GM23338 (cell line): Measurements from ENCODE around the gene RBL1. TPM values are rescaled to one million over a fixed set of nuclear protein-coding genes. Genes with fewer than 3 reads are reported as not detected.

Experiments
- ATAC-seq: fragments of 200-7000 bp; cut with Tn5 transposase; 3 replicates; pipeline ENCODE4 v1.9.1; 2020
- DNase-seq: peaks from one replicate; pipeline ENCODE4 v3.0.0-alpha.2; 2015; ENCODE audit warnings: low spot score
- H2AFZ ChIP-seq: fragments of 200-600 bp; sonication (generic); 2 replicates; pipeline ENCODE4 v1.8.0; 2016; ENCODE audit warnings: antibody characterized with exemption, mild to moderate bottlenecking, moderate library complexity
- H3F3A ChIP-seq: fragments of 200-600 bp; sonication (generic); replicated peaks from 2 replicates; pipeline ENCODE4 v1.8.0; 2017; ENCODE audit warnings: antibody characterized with exemption, mixed run types, low read depth
- H3K27ac ChIP-seq: fragments of 200-600 bp; sonication (generic); 2 replicates; pipeline ENCODE4 v1.6.1; 2016; ENCODE audit warnings: low read depth
- H3K27me3 ChIP-seq: fragments of 200-600 bp; sonication (generic); 2 replicates; pipeline ENCODE4 v1.8.0; 2016; ENCODE audit warnings: mild to moderate bottlenecking, mixed run types, moderate library complexity; ENCODE audit not compliant: insufficient read depth
- H3K36me3 ChIP-seq: fragments of 200-600 bp; sonication (generic); 2 replicates; pipeline ENCODE4 v1.8.0; 2016; ENCODE audit warnings: mild to moderate bottlenecking; ENCODE audit not compliant: insufficient read depth
- H3K4me1 ChIP-seq: fragments of 200-600 bp; sonication (generic); 2 replicates; pipeline ENCODE4 v1.8.0; 2016; ENCODE audit warnings: mild to moderate bottlenecking, moderate library complexity; ENCODE audit not compliant: insufficient read depth
- H3K4me2 ChIP-seq: fragments of 200-600 bp; sonication (generic); 2 replicates; pipeline ENCODE4 v1.7.1; 2017; ENCODE audit warnings: mixed run types
- H3K4me3 ChIP-seq: fragments of 200-600 bp; sonication (generic); 2 replicates; pipeline ENCODE4 v1.6.1; 2016; ENCODE audit warnings: mixed run types
- H3K79me2 ChIP-seq: fragments of 200-600 bp; sonication (generic); replicated peaks from 2 replicates; pipeline ENCODE4 v1.8.0; 2017; ENCODE audit warnings: mild to moderate bottlenecking; ENCODE audit not compliant: insufficient read depth
- H3K9me2 ChIP-seq: fragments of 200-600 bp; sonication (generic); 2 replicates; pipeline ENCODE4 v1.8.0; 2017; ENCODE audit not compliant: insufficient read depth
- H4K20me1 ChIP-seq: fragments of 200-600 bp; sonication (generic); replicated peaks from 2 replicates; pipeline ENCODE4 v1.8.0; 2017; ENCODE audit warnings: mild to moderate bottlenecking; ENCODE audit not compliant: insufficient read depth
- H3K27ac Mint-ChIP-seq: 2 replicates; pipeline ENCODE4 v1.8.0; 2020; ENCODE audit warnings: inconsistent platforms, mild to moderate bottlenecking, moderate library complexity, mixed read lengths
- H3K27me3 Mint-ChIP-seq: 3 replicates; pipeline ENCODE4 v1.8.0; 2022; ENCODE audit warnings: low read depth, mild to moderate bottlenecking, moderate library complexity, mixed read lengths, inconsistent platforms; ENCODE audit not compliant: insufficient read depth, poor library complexity
- H3K36me3 Mint-ChIP-seq: 3 replicates; pipeline ENCODE4 v1.8.0; 2021; ENCODE audit warnings: low read depth, mild to moderate bottlenecking, inconsistent platforms, moderate library complexity, mixed read lengths
- H3K4me1 Mint-ChIP-seq: 3 replicates; pipeline ENCODE4 v1.8.0; 2020; ENCODE audit warnings: mild to moderate bottlenecking, inconsistent platforms, mixed read lengths
- H3K4me3 Mint-ChIP-seq: 3 replicates; pipeline ENCODE4 v1.8.0; 2021; ENCODE audit warnings: moderate library complexity, mild to moderate bottlenecking, inconsistent platforms, mixed read lengths
- H3K9me3 Mint-ChIP-seq: 3 replicates; pipeline ENCODE4 v1.8.0; 2020; ENCODE audit warnings: moderate library complexity, mild to moderate bottlenecking, inconsistent platforms, mixed read lengths
- CREB1 ChIP-seq: fragments of 250-450 bp; sonication (Bioruptor Pico); IDR thresholded peaks from 2 replicates; pipeline ENCODE4 v1.5.0; 2020; ENCODE audit warnings: low read depth, mild to moderate bottlenecking, moderate library complexity
- CTCF ChIP-seq, 2 experiments: fragments of 200-600 bp in 1 of 2; sonication (generic) in 1 of 2; conservative IDR thresholded peaks; 2 replicates each; pipeline versions ENCODE4 v1.5.1 to v1.6.1; 2016 to 2017; ENCODE audit warnings: antibody characterized with exemption in 2 of 2, low read depth in 2 of 2, mild to moderate bottlenecking in 2 of 2, moderate library complexity in 1 of 2
- ETS1 ChIP-seq: IDR thresholded peaks from 2 replicates; pipeline ENCODE4 v1.6.1; 2016; ENCODE audit warnings: antibody characterized with exemption
- EZH2 ChIP-seq: fragments of 200-600 bp; sonication (generic); IDR thresholded peaks from one replicate; pipeline ENCODE4 v1.8.0; 2017; ENCODE audit warnings: antibody characterized with exemption, mild to moderate bottlenecking, low read depth; ENCODE audit not compliant: unreplicated experiment
- EZH2phosphoT487 ChIP-seq: fragments of 200-600 bp; sonication (generic); IDR thresholded peaks from one replicate; pipeline ENCODE4 v1.8.1; 2018; ENCODE audit warnings: antibody characterized with exemption; ENCODE audit not compliant: unreplicated experiment
- JUNB ChIP-seq: IDR thresholded peaks from one replicate; pipeline ENCODE4 v1.6.1; 2016; ENCODE audit warnings: antibody characterized with exemption; ENCODE audit not compliant: unreplicated experiment
- POLR2AphosphoS5 ChIP-seq: IDR thresholded peaks from 2 replicates; pipeline ENCODE4 v1.6.1; 2016; ENCODE audit warnings: antibody characterized with exemption, low read depth
- REST ChIP-seq: IDR thresholded peaks from one replicate; pipeline ENCODE4 v1.6.1; 2018; ENCODE audit warnings: antibody characterized with exemption; ENCODE audit not compliant: unreplicated experiment
- ZNF114 ChIP-seq: fragments of 250-450 bp; sonication (Bioruptor Pico); IDR thresholded peaks from 2 replicates; pipeline ENCODE4 v1.5.0; 2020; ENCODE audit warnings: mild to moderate bottlenecking, moderate library complexity
- ZNF462 ChIP-seq: fragments of 250-450 bp; sonication (Bioruptor Pico); IDR thresholded peaks from 2 replicates; pipeline ENCODE4 v1.5.0; 2020; ENCODE audit warnings: mild to moderate bottlenecking, moderate library complexity
- polyA plus RNA-seq: library from polyadenylated mRNA; unstranded; fragments of >200 nt; fragmentation: Nextera tagmentation; extraction: Ambion mirVana; gene quantifications from 2 replicates; pipeline ENCODE4 v1.2.1, GENCODE V29; 2016
- total RNA-seq: library from RNA; depleted of rRNA; stranded (reverse); fragments of >200 nt; shearing (Covaris generic); gene quantifications from 2 replicates; pipeline ENCODE4 v1.2.3, GENCODE V29; 2014

Gene RBL1
- total and polyA plus RNA-seq, 2 experiments from 2014 or later, result 6.4 to 12.6 TPM

- Histone ChIP-seq H3K27me3 (no peaks in the 10 kb centered on the region), H3K79me2 (peaks cover 22% of the 10 kb centered on the region), H3K27ac (no peak overlapping the region), H3F3A (no peaks in the 10 kb centered on the region), H3K4me2 (no peak overlapping the region), H4K20me1 (peaks cover 10% of the 10 kb centered on the region), H3K36me3 (peaks cover 21% of the 10 kb centered on the region), H3K9me2 (no peaks in the 10 kb centered on the region), H3K4me3 (no peak overlapping the region), H2AFZ (no peak overlapping the region), H3K4me1 (peaks cover 11% of the 10 kb centered on the region; the same call in 1 of the 2 replicates)
- Mint-ChIP-seq H3K4me3 (no peak overlapping the region), H3K27ac (no peak overlapping the region), H3K27me3 (peaks cover 7% of the 10 kb centered on the region), H3K9me3 (no peaks in the 10 kb centered on the region), H3K36me3 (peaks cover 43% of the 10 kb centered on the region), H3K4me1 (peaks cover 15% of the 10 kb centered on the region)
- DNase-seq (no peak), ATAC-seq (no peak)
- no peak for TF ChIP-seq REST
- TF ChIP-seq EZH2phosphoT487, result no peak
- no peak for TF ChIP-seq ZNF114 (CRISPR knock-in tag)
- no peak for TF ChIP-seq CREB1 (CRISPR knock-in tag)
- no peak for TF ChIP-seq JUNB
- no peak for TF ChIP-seq ZNF462 (CRISPR knock-in tag)
- TF ChIP-seq ETS1, result no peak
- TF ChIP-seq EZH2, result no peak
- no peak for TF ChIP-seq POLR2AphosphoS5
- no peak for TF ChIP-seq CTCF (conservative IDR thresholded peaks at IDR 0.05; ENCODE audit: low read depth in 2 of 2)
Measured at GRCh38 chr20:37090407-37090806, 5.4 kb downstream of the RBL1 start.
